ENCODE measurements around the gene ERFE.

GRCh38 chr2:238167344-238167715, 8.6 kb downstream of the ERFE start:
- TF ChIP-seq CTCF (IDR thresholded peaks at IDR 0.05) (no peak), POLR2A (IDR thresholded peaks at IDR 0.05) (no peak)
